ENCODE measurements around the gene INPP5A. TPM values are rescaled to one million over a fixed set of nuclear protein-coding genes. Genes with fewer than 3 reads are reported as not detected.

Gene INPP5A
- total RNA-seq, 1 donor from 2014 or later, result 105 TPM

DNA sequence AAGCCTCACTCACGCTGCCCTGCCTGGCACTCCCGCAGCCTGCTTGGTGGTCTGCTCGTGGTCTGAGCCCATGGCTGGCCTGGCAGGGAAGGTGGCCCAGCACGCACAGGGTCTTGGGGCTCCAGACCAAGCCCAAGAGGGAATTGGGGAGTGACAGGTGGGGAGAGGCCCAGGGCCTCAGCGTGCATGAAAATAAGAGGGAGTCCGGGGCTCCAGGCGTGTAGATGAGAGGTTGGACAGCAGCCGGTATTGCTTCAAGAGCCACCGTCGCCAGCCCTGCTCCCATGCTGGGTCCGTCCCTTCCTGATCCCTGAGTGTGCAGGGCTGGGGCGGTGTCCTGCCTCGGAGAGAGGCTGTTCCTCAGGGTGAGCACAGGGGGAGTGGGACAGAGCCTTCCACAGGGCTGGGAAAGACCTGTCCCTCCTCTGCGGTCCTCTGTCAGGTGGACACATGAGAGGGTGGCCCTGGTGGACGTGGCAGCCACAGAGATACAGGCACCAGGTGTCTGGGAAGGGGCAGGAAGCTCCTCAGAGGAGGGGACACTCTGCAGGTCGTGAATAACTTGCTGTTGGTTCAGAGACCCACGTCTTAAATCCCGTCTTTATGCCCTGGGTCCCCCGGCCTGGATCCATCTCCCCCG, 113.1 kb downstream of the INPP5A start:
- H3K36me3 ChIP-seq, result peaks cover 36% of the 10 kb centered on the region
- no peaks in the 10 kb centered on the region for H3K9me3 ChIP-seq (replicated peaks)
- H3K27me3 ChIP-seq (ENCODE audit: low read depth), result no peaks in the 10 kb centered on the region
- TF ChIP-seq, protein P1, sequence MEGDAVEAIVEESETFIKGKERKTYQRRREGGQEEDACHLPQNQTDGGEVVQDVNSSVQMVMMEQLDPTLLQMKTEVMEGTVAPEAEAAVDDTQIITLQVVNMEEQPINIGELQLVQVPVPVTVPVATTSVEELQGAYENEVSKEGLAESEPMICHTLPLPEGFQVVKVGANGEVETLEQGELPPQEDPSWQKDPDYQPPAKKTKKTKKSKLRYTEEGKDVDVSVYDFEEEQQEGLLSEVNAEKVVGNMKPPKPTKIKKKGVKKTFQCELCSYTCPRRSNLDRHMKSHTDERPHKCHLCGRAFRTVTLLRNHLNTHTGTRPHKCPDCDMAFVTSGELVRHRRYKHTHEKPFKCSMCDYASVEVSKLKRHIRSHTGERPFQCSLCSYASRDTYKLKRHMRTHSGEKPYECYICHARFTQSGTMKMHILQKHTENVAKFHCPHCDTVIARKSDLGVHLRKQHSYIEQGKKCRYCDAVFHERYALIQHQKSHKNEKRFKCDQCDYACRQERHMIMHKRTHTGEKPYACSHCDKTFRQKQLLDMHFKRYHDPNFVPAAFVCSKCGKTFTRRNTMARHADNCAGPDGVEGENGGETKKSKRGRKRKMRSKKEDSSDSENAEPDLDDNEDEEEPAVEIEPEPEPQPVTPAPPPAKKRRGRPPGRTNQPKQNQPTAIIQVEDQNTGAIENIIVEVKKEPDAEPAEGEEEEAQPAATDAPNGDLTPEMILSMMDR (IDR thresholded peaks at IDR 0.05; ENCODE audit: borderline replicate concordance), result no peak
- DNase-seq, result no peak
- H3K4me1 ChIP-seq, result peaks cover 4% of the 10 kb centered on the region
- H3K4me3 ChIP-seq, result no peak overlapping the region
- no peak overlapping the region for H3K27ac ChIP-seq (replicated peaks)
- intact Hi-C loops (cut with micrococcal nuclease), result no loop called here

DNA sequence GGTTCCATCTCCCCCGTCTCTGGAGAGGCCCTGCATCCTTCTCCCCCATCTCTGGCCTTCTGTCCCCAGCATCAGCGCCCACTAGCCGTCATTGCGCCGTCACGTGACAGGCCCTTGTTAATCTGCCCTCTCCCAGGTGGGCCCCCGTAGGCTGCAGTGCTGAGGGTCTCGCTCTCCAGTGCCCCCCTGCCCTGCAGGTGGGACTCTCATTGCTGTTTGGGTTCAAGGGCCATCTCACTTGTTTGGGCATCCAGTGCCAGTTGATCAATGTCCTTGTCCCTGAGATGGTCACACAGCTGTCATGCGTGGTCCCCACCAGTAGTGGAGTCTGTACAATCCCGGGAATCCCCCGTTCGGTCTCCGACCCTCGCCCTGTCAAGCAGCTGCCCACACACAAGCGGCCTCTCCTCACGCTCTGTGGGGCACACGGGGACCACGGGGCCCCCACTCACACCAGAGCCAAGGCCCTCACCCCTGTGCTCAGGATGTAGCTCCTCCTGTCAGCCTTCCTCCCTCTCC, 114.0 kb downstream of the INPP5A start:
- Histone ChIP-seq H3K27ac (replicated peaks) (no peak overlapping the region), H3K36me3 (peaks cover 32% of the 10 kb centered on the region), H3K4me3 (no peak overlapping the region), H3K9me3 (replicated peaks) (no peaks in the 10 kb centered on the region), H3K4me1 (peaks cover 4% of the 10 kb centered on the region), H3K27me3 (ENCODE audit: low read depth) (no peaks in the 10 kb centered on the region)
- intact Hi-C loops (cut with micrococcal nuclease), result no loop called here
- TF ChIP-seq, protein P1 (IDR thresholded peaks at IDR 0.05; ENCODE audit: borderline replicate concordance), result no peak
- DNase-seq, result no peak

DNA sequence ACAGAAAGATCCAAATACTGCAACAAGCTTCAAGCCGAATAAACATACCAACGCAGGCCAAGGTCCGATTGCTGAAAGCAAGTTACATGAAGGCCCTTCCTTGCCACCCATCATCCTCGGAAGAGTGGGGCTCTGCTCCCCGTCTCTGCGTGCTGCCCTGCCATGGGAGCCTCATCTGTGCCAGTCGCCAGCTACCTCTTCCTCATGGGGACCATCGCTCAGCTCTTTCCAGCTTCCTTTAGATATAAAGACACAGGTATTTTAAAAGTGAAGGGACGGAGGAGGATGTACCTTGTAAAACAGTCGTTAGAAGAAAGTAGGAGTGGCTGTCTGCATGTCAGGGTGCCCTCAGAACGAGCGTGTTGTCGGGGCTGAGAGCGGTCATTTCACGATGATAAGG, 114.9 kb downstream of the INPP5A start:
- H3K27ac ChIP-seq (replicated peaks), result no peak overlapping the region
- TF ChIP-seq, protein P1 (IDR thresholded peaks at IDR 0.05; ENCODE audit: borderline replicate concordance), result no peak
- no peaks in the 10 kb centered on the region for H3K9me3 ChIP-seq (replicated peaks)
- intact Hi-C loops (cut with micrococcal nuclease), result no loop called here
- peaks cover 4% of the 10 kb centered on the region for H3K4me1 ChIP-seq
- DNase-seq, result no peak
- no peaks in the 10 kb centered on the region for H3K27me3 ChIP-seq (ENCODE audit: low read depth)
- peaks cover 32% of the 10 kb centered on the region for H3K36me3 ChIP-seq
- no peak overlapping the region for H3K4me3 ChIP-seq

DNA sequence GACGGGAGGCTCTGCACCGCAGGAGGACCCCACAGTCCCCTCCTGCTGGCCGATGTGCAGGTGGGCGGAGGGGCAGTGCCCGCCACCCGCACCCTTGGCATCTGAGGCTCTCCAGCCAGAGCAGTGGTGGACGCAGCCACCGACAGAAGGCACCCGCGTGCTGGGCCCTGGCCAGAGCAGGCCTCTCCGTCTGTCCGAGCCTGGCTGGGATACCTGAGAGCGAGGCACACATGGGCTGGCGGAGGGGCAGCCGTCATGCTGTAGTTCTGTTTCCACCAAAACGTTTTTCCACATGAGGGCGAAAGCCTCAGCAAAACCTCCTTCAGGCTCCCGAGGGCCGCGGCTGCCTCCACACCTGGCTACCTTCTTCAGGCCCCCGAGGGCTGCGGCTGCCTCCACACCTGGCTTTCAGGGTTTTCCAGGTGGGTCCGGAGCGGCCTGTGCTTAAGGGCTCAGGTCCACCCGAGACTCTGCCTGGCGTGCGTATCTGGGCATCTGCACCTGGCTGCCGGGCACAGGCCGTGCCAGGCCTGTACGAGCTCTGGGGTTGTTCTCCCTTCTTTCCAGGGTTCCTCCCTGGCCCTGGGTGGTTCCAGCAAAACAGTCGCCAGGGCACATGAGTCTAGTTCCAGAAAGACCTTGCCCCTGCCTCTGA, 115.5 kb downstream of the INPP5A start:
- Histone ChIP-seq H3K27me3 (ENCODE audit: low read depth) (no peaks in the 10 kb centered on the region), H3K9me3 (replicated peaks) (no peaks in the 10 kb centered on the region), H3K27ac (replicated peaks) (no peak overlapping the region), H3K4me1 (peaks cover 4% of the 10 kb centered on the region), H3K4me3 (no peak overlapping the region), H3K36me3 (peaks cover 32% of the 10 kb centered on the region)
- no peak for DNase-seq
- intact Hi-C loops (cut with micrococcal nuclease), result no loop called here
- TF ChIP-seq, protein P1 (IDR thresholded peaks at IDR 0.05; ENCODE audit: borderline replicate concordance), result no peak

DNA sequence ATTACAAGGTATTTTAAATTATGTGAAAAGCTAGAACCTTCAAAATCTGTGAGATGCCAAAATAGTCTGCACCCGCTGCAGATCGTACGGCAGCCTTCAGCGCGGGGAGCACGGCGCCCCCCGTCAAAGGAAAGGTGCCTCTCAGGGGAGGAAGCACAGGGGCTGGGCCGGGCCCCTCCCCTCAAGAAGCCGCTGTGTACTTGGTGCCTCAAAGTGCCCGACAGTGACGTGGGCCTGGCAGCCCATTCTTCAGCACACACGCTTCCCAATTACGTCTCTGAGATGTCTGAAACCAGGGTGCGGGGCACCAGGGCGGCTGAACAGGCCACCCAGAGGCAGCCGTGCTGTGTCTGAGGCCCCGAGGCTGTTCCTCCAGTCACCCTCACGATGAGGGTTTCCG, 116.1 kb downstream of the INPP5A start:
- no peaks in the 10 kb centered on the region for H3K27me3 ChIP-seq (ENCODE audit: low read depth)
- H3K4me3 ChIP-seq, result no peak overlapping the region
- peaks cover 32% of the 10 kb centered on the region for H3K36me3 ChIP-seq
- DNase-seq, result no peak
- intact Hi-C loops (cut with micrococcal nuclease), result no loop called here
- no peak overlapping the region for H3K27ac ChIP-seq (replicated peaks)
- TF ChIP-seq, protein P1 (IDR thresholded peaks at IDR 0.05; ENCODE audit: borderline replicate concordance), result no peak
- H3K4me1 ChIP-seq, result peaks cover 4% of the 10 kb centered on the region
- no peaks in the 10 kb centered on the region for H3K9me3 ChIP-seq (replicated peaks)

Measured in left ventricle myocardium inferior (tissue), 1 donor.